Middle frontal gyrus (tissue), 1 donor: ENCODE measurements around the gene GNL3.
"Not testable (repeated sequence)": the region's sequence is repeated elsewhere in the genome, so short reads cannot be mapped to it uniquely, and the experiment has no call there.

Experiments used
- DNase-seq: peaks from one replicate; pipeline ENCODE4 v3.0.0-alpha.2; 2015; ENCODE audit warnings: low spot score; ENCODE audit errors: extremely low spot score

GNL3 gene

GRCh38 chr3:52719618-52720017 lies 33.8 kb downstream of the GNL3 start:
- DNase-seq: no peak

GRCh38 chr3:52721002-52721729 lies 35.3 kb downstream of the GNL3 start:
- no peak for DNase-seq

GRCh38 chr3:52721730-52722008 lies 35.8 kb downstream of the GNL3 start:
- no peak for DNase-seq

- DNase-seq: no peak
Observed at GRCh38 chr3:52722491-52722890, 36.7 kb downstream of the GNL3 start.

DNA sequence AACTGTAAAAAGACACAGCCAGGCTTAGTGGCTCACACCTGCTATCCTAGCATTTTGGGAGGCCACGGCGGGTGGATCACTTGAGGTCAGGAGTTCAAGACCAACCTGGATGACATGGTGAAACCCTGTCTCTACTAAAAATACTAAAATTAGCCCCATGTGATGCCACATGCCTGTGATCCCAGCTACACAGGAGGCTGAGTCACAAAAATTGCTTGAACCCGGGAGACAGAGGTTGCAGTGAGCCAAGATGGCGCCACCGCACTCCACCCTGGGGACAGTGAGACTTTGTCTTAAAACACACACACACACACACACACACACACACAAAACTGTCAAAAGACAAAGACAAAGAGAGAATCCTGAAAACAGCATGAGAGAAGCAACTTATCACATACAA lies 38.1 kb downstream of the GNL3 start:
- no peak for DNase-seq

DNA sequence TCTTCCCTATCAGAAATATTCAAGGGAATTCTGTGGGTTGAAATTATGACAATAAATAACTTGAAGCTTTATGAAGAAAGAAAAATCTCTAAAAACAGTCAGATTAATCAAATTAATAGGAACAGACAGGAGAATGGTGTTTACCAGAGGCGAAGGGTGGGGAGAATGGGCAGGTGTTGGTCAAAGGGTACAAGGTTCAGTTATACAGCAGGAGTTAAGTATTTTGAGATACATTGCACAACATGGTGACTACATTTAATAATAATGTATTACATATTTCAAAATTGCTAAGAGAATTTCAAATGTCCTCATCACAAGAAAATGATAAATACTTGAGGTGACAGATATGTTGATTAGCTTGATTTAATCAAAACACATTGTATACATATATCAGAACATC lies 38.7 kb downstream of the GNL3 start:
- no peak for DNase-seq

GRCh38 chr3:52728753-52729152 lies 42.9 kb downstream of the GNL3 start:
- not testable (repeated sequence) for DNase-seq

DNA sequence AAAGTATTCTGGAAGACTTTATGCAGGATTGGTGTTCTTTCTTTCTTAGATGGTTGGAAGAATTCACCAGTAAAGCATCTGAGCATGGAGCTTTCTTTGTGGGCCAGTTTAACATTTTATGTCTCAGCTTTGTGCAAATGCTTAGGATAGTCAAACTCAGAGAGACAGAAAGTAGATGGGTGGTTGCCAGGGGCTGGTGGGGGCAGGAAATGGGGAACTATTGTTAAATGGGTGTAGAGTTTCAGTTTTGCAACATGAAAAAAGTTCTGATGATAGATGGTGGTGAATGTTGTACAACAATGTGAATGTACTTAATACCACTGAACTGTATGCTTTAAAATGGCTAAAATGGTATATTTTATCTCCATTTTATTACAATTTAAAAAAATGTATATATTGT lies 44.8 kb downstream of the GNL3 start:
- no peak for DNase-seq

DNA sequence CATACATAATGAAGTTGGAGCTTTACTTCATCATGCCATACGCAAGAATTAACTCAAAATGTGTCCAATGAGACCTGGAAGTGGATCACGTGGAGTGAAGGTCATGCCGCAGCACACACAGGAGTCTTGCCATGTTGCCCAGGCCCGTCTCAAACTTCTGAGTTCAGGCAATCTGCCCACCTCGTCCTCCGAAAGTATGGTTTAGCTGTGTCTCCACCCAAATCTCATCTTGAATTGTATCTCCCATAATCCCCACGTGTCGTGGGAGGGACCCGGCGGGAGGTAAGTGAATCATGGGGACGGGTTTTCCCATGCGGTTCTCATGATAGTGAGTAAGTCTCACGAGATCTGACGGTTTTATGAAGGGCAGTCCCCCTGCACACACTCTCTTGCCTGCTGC lies 45.8 kb downstream of the GNL3 start:
- DNase-seq: no peak

GRCh38 chr3:52733256-52733891 lies 47.5 kb downstream of the GNL3 start:
- DNase-seq: no peak

DNA sequence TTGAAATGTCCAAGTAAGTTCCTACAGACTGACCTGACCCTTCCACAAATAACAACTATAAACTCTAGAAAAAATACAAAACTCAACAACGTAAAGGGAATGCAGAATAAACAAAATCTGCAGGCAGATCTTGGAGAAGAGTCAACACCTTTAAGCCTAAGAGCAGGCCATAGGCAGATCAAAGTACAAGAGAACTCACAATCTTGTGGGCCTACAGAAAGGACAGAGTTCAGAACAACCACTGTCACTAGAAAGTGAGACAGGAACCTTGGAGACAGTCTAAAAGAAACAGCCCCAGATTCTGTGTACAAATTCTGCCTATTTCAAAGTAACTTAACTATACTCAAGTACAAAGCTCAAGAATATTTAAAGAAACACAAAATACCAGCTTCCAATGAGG lies 53.9 kb downstream of the GNL3 start:
- no peak for DNase-seq

DNA sequence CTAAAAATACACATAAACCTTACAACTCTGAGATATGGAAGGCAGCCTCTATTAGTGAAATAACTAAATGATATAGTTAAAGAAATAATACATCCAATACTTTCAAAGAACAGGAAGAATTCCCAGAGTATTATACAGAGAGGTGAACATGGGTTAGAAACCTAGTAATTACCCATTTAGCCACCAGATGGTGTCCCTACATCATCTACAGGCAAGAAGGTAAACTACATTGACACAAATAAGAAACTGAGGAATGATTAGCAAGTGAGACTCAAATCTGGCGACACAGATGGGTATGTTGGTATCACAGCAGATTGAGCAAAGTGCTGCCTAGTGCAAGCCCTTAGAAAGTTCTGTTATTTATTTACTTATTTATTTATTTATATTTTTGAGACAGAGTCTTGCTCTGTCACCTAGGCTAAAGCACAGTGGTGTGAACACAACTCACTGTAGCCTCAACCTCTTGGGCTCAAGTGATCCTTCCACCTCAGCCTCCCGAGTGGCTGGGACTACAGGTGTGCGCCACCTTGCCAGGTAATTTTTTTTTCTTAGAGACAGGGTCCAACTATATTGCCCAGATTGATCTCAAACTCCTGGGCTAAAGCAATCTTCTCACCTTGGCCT lies 56.7 kb downstream of the GNL3 start:
- DNase-seq: no peak

GRCh38 chr3:52743152-52743551 lies 57.3 kb downstream of the GNL3 start:
- no peak for DNase-seq

DNA sequence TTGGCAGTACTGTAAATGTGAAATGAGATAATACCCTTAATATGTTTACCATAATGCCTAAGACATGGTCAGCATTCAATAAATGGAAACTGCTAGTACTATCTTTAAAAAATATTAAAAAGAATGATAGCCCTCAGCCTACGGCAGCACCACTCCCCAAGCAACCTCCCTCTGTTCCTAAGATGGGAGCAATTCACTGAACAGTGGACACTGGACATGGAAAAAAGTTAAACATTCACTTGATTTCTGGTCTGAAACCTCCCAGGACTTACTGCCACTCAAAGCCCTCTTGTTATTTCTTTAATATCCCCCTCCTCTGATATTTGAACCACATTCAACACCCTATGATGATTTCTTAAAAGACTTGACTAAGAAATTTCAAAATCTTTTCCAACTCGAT lies 57.9 kb downstream of the GNL3 start:
- DNase-seq: no peak
